Suprapubic skin (tissue), 4 donors: ENCODE results near the gene EVA1C. TPM values are rescaled to one million over a fixed set of nuclear protein-coding genes. Genes with fewer than 3 reads are reported as not detected.

Experiments used
- DNase-seq, 2 donors: peaks; one replicate each; pipeline ENCODE4 v3.0.0-alpha.2; 2019; ENCODE audit warnings: low spot score in 2 of 2
- H3K27ac ChIP-seq: fragments of 200-600 bp; sonication (generic); one replicate; pipeline ENCODE4 v1.5.1; 2019
- H3K27me3 ChIP-seq: fragments of 200-600 bp; sonication (generic); one replicate; pipeline ENCODE4 v1.5.1; 2019
- H3K36me3 ChIP-seq: fragments of 200-600 bp; sonication (generic); one replicate; pipeline ENCODE4 v1.5.1; 2019
- H3K4me1 ChIP-seq: fragments of 200-600 bp; sonication (generic); one replicate; pipeline ENCODE4 v1.5.1; 2019
- H3K4me3 ChIP-seq: fragments of 200-600 bp; sonication (generic); one replicate; pipeline ENCODE4 v1.5.1; 2019; ENCODE audit warnings: mild to moderate bottlenecking
- H3K9me3 ChIP-seq: fragments of 200-600 bp; sonication (generic); one replicate; pipeline ENCODE4 v1.5.1; 2019
- EP300 ChIP-seq: sonication (generic); formaldehyde crosslinking; IDR thresholded peaks from one replicate; pipeline ENCODE4 v1.6.1; 2017; ENCODE audit warnings: antibody characterized with exemption
- POLR2A ChIP-seq, 2 donors: fragments of 450-650 bp; IDR thresholded peaks; one replicate each; pipeline ENCODE4 v1.6.1; 2017; ENCODE audit warnings: antibody characterized with exemption in 2 of 2, mild to moderate bottlenecking in 2 of 2, moderate library complexity in 2 of 2
- POLR2AphosphoS5 ChIP-seq, 3 donors: sonication (generic); formaldehyde crosslinking; IDR thresholded peaks; one replicate each; pipeline ENCODE4 v1.6.1; 2017; ENCODE audit warnings: antibody characterized with exemption in 3 of 3
- WGBS: methylation state at CpG from one replicate; pipeline ENCODE4 v1.1.5; 2018; 5-methylcytosine and 5-hydroxymethylcytosine counted together
- total RNA-seq, 4 donors: library from RNA; depleted of rRNA; stranded (reverse); fragments of >200 nt; gene quantifications; one replicate each; pipeline ENCODE4 v1.1.0, GENCODE V29; 2016
- TF ChIP-seq, protein P1 (sequence below), 2 donors: fragments of 200-600 bp in 1 of 2; fragments of 450-650 bp in 1 of 2; sonication (generic) in 1 of 2; IDR thresholded peaks; one replicate each; pipeline ENCODE4 v1.5.1; 2016 to 2019; ENCODE audit warnings: antibody characterized with exemption in 2 of 2, mild to moderate bottlenecking in 1 of 2, moderate library complexity in 1 of 2

Gene EVA1C
- total RNA-seq, 4 donors from 2014 or later, result 57.1 to 98.6 (median 63.2) TPM

DNA sequence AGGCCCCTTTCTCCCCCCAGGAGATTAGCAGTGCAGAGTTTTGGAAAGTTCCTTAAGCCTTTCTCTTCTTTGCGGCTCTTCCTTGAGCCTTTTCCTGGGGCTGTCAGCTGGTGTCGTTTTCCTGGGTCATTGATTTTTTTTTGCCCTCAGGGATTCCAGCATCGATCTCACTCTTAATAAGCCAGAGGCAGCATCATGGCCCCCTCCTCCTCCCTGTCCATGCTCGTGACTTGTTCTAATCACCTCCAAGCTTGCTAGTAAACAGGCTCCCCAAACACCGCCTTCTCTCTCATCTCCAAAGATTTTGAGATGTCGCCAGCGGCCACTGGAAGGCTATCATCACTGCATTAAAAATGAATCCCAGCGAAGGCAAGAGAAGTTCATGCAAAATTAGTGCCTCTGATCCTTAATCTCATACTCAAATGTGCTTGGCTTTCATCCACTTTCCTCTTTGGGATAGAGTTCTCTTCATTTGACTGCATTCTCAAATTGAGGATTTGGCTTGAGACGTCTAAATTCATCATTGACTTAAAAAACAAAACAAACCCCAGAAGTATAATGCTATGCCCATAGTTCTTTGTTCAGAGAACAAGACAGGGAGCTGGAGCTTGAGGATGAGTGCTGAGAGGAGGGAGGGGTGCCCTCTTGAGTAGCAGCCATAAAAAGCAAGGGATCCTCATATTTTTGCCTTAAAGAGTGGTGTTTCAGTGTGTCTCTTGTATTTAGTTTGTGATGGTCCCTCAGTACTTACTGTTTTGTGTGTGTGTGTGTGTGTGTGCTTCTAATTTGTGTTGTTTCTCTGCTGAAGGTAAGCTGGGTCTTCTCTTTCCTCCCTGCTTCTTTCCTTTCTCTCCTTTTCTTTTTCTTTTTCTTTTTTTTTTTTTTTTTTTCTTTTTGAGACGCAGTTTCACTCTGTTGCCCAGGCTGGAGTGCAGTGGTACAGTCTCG lies 3.2 kb downstream of the EVA1C start:
- DNase-seq, result peak in 1 of 2 donors; percentile 36
- no peak for TF ChIP-seq POLR2A (IDR thresholded peaks at IDR 0.05)
- no peak for TF ChIP-seq POLR2AphosphoS5 (IDR thresholded peaks at IDR 0.05)
- H3K36me3 ChIP-seq, result peaks cover 8% of the 10 kb centered on the region
- H3K9me3 ChIP-seq, result no peaks in the 10 kb centered on the region
- H3K27ac ChIP-seq, result no peak overlapping the region
- 81% methylated on average over 11 of the region's 11 CpGs for WGBS
- H3K4me3 ChIP-seq, result peak overlapping the region; percentile 77
- no peaks in the 10 kb centered on the region for H3K27me3 ChIP-seq
- peaks cover 33% of the 10 kb centered on the region for H3K4me1 ChIP-seq

DNA sequence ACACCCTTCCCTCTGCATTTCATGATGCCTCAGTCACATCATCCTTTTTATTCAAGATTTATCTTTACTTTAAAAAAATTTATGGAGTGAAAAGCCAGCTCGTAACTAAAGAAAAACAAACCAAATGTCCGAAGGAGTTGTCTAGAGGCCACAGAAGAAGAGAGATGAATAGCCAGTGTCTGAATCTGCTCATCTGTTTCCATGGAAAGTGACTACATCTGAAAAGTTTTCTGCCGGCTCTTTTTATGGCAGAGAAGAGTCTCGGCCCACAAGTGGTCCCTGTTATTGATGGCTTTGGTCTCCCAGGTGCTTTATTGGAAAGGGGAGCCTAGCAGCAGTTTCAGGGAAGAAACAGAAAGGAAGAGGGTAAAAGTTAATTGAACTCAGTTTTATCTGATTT lies 5.6 kb downstream of the EVA1C start:
- Histone ChIP-seq H3K27me3 (no peaks in the 10 kb centered on the region), H3K27ac (no peak overlapping the region), H3K36me3 (peaks cover 8% of the 10 kb centered on the region), H3K4me1 (peaks cover 24% of the 10 kb centered on the region), H3K4me3 (no peak overlapping the region), H3K9me3 (no peaks in the 10 kb centered on the region)
- 87% methylated on average over 4 of the region's 4 CpGs for WGBS
- peak in 1 of 2 donors; percentile 1 for DNase-seq
- TF ChIP-seq POLR2A (IDR thresholded peaks at IDR 0.05), result no peak
- TF ChIP-seq, protein P1, sequence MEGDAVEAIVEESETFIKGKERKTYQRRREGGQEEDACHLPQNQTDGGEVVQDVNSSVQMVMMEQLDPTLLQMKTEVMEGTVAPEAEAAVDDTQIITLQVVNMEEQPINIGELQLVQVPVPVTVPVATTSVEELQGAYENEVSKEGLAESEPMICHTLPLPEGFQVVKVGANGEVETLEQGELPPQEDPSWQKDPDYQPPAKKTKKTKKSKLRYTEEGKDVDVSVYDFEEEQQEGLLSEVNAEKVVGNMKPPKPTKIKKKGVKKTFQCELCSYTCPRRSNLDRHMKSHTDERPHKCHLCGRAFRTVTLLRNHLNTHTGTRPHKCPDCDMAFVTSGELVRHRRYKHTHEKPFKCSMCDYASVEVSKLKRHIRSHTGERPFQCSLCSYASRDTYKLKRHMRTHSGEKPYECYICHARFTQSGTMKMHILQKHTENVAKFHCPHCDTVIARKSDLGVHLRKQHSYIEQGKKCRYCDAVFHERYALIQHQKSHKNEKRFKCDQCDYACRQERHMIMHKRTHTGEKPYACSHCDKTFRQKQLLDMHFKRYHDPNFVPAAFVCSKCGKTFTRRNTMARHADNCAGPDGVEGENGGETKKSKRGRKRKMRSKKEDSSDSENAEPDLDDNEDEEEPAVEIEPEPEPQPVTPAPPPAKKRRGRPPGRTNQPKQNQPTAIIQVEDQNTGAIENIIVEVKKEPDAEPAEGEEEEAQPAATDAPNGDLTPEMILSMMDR (IDR thresholded peaks at IDR 0.05), result no peak
- no peak for TF ChIP-seq POLR2AphosphoS5 (IDR thresholded peaks at IDR 0.05)
- no peak for TF ChIP-seq EP300

DNA sequence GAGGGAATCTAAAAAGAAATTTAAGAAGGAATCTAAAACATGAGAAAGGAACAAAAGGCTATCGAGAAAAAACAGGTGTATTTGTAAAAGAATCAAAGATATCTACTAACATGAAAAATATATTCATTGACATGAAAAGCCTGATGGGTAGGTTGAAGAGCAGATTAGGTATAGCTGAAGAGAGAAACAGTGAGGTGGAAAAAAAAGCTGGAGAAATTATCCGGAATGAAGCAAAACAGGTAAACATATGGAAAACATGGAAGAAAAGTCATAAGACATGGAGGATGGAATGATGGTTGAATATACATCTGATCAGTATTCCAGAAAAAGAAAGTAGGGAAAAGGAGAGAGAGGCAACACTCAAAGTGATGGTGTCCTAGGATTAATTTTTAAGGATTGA lies 9.6 kb downstream of the EVA1C start:
- H3K27ac ChIP-seq, result no peak overlapping the region
- WGBS, result 100% methylated on average over 2 of the region's 2 CpGs
- no peaks in the 10 kb centered on the region for H3K9me3 ChIP-seq

DNA sequence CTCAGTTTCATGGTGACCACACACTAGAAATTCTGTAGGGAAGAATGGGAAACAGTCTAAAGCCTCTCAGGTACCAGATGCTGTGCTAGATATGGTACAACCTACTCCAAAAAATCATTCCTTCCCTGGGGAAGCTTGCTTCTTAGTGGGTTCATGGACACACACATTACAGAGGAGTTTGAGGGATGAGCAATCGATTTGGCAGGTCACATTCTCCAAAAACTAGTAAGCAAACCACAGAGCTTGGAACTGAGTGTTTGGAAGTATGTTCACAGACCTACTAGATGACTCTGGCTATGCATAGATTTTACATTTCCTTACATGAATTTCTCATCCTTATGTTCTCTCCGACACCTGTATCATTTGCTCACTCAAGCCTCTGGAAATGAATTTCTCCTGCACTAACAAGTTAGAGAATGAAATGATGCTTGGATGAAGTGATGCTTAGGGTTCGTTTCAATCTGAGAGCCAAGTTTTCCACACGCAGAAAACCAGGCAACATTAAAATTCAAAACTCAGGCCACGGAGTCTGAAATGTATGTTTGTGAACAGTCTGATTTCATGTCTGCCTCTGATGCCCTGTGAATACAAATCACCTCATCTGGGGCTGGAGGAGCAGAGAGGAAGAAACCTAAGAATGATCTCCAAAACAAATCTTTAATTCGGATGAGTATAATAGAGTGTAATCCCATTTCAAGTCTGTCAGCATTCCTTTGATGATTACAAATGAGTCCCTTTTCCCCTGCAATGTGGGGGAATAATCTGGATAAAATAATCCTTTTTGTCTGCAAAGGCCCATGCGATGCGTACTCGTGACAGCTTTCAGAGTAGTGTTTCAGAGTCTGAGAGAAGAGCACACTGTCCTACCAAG lies 11.0 kb downstream of the EVA1C start:
- no peaks in the 10 kb centered on the region for H3K27me3 ChIP-seq
- no peaks in the 10 kb centered on the region for H3K9me3 ChIP-seq
- H3K4me3 ChIP-seq, result no peak overlapping the region
- H3K36me3 ChIP-seq, result no peaks in the 10 kb centered on the region
- TF ChIP-seq POLR2A (IDR thresholded peaks at IDR 0.05) (no peak), POLR2AphosphoS5 (IDR thresholded peaks at IDR 0.05) (no peak)
- TF ChIP-seq, protein P1 (IDR thresholded peaks at IDR 0.05), result no peak
- 82% methylated on average over 9 of the region's 9 CpGs for WGBS
- H3K27ac ChIP-seq, result no peak overlapping the region
- no peak for DNase-seq
- peaks cover 16% of the 10 kb centered on the region for H3K4me1 ChIP-seq

More for the DNA sequence above, 9.6 kb downstream of the EVA1C start:
- TF ChIP-seq POLR2A (IDR thresholded peaks at IDR 0.05) (no peak), EP300 (no peak), POLR2AphosphoS5 (IDR thresholded peaks at IDR 0.05) (no peak)
- TF ChIP-seq, protein P1 (IDR thresholded peaks at IDR 0.05), result no peak
- Histone ChIP-seq H3K4me3 (no peak overlapping the region), H3K27me3 (no peaks in the 10 kb centered on the region), H3K4me1 (peaks cover 16% of the 10 kb centered on the region), H3K36me3 (peaks cover 8% of the 10 kb centered on the region)
- DNase-seq, result no peak

DNA sequence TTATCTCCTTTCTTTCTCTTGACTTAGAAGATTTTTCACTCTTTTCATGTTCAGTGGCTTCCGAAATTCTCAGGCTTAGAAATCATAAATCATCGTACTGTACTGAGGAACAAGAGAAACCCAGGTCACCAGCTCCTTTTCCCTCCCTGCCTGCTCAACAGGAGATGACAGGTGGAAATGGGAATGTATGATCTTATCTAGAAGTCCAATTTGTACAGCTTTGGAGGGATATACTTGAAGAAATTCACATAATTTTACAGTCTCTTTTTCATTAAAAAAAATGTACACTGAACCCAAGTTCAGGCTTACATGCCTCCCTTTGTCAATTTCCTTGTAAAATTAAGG lies 11.7 kb downstream of the EVA1C start:
- DNase-seq, result no peak
- Histone ChIP-seq H3K9me3 (no peaks in the 10 kb centered on the region), H3K36me3 (no peaks in the 10 kb centered on the region), H3K27ac (no peak overlapping the region), H3K27me3 (no peaks in the 10 kb centered on the region), H3K4me1 (peaks cover 16% of the 10 kb centered on the region), H3K4me3 (no peak overlapping the region)
- TF ChIP-seq EP300 (no peak), POLR2AphosphoS5 (IDR thresholded peaks at IDR 0.05) (no peak), POLR2A (IDR thresholded peaks at IDR 0.05) (no peak)
- TF ChIP-seq, protein P1 (IDR thresholded peaks at IDR 0.05), result no peak
- WGBS, result 88% methylated on average over 2 of the region's 2 CpGs
